Esophagus squamous epithelium (tissue), 4 donors: ENCODE data around the gene CTLA4.

ENCODE experiments used
- CTCF ChIP-seq, 6 experiments: fragments of 450-650 bp in 4 of 6; fragments of 200-600 bp in 2 of 6; sonication (generic) in 2 of 6; IDR thresholded peaks; one replicate each; pipeline ENCODE4 v1.5.1; 2016 to 2019; ENCODE audit warnings: antibody characterized with exemption in 6 of 6, mild to moderate bottlenecking in 4 of 6, moderate library complexity in 4 of 6
- POLR2A ChIP-seq, 4 donors: fragments of 450-650 bp; IDR thresholded peaks; one replicate each; pipeline ENCODE4 v1.6.1; 2017; ENCODE audit warnings: antibody characterized with exemption in 4 of 4, mild to moderate bottlenecking in 4 of 4, moderate library complexity in 3 of 4

DNA sequence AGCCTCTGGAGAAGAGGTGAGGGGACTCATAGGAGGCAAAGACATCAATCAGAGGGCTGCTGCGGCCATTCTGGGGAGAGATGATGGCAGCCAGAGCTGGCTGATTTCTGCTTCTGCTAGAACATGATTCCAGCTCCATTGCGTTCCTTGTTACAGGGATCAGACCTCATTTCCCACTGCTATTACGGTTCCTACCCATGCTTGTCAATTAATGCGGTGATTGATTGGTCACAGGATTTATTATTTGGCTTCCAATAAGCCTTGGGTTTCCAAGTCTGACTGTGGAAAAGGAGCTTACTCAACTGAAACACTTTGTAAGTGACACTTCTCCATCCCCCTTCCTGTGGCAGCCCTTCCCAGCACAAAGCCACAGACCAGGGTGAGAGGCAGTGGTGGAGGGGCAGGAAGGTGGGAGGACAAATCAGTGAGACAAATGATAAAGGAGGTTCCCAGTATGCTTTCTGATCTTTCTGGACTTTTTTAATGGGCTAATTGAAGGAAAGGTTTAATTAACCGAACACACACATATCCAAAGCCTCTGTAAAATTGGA lies 26.8 kb upstream of the CTLA4 start:
- no peak for TF ChIP-seq CTCF (IDR thresholded peaks at IDR 0.05)
- TF ChIP-seq POLR2A (IDR thresholded peaks at IDR 0.05): no peak
